Measurements from ENCODE around the gene LSM4. TPM values are rescaled to one million over a fixed set of nuclear protein-coding genes. Genes with fewer than 3 reads are reported as not detected.

LSM4 gene
- total RNA-seq, 2 donors from 2014 or later, result 74.8 to 90.2 TPM

GRCh38 chr19:18301718-18302111, 21.2 kb downstream of the LSM4 start:
- DNase-seq (ENCODE audit: low spot score) (no peak), ATAC-seq (ENCODE audit: insufficient number of reproducible peaks, low FRiP score, low read depth) (no peak)
- no peaks in the 10 kb centered on the region for H3K27me3 ChIP-seq (replicated peaks; ENCODE audit: insufficient read depth)
- H3K9me3 ChIP-seq, result no peaks in the 10 kb centered on the region
- no peak overlapping the region for H3K4me3 ChIP-seq
- peak overlapping the region; percentile 92 to 99 for H3K27ac ChIP-seq
- H3K4me1 ChIP-seq (ENCODE audit: control insufficient read depth in 1 of 2, low read depth in 2 of 2), result peaks cover 37 to 61% of the 10 kb centered on the region in 2 donors
- no peaks in the 10 kb centered on the region for H3K36me3 ChIP-seq
- no peak for TF ChIP-seq CTCF (IDR thresholded peaks at IDR 0.05)

GRCh38 chr19:18300930-18301717, 21.8 kb downstream of the LSM4 start:
- Histone ChIP-seq H3K36me3 (no peaks in the 10 kb centered on the region), H3K9me3 (no peaks in the 10 kb centered on the region), H3K4me3 (peak overlapping the region; percentile 0), H3K4me1 (ENCODE audit: control insufficient read depth in 1 of 2, low read depth in 2 of 2) (peaks cover 31 to 55% of the 10 kb centered on the region in 2 donors), H3K27ac (peak overlapping the region; percentile 92 to 99), H3K27me3 (replicated peaks; ENCODE audit: insufficient read depth) (no peaks in the 10 kb centered on the region)
- no peak for TF ChIP-seq CTCF (IDR thresholded peaks at IDR 0.05)
- ATAC-seq (ENCODE audit: insufficient number of reproducible peaks, low FRiP score, low read depth) (peak; percentile 70), DNase-seq (ENCODE audit: low spot score) (peak; percentile 80)

GRCh38 chr19:18299654-18300053, 23.2 kb downstream of the LSM4 start:
- H3K4me3 ChIP-seq, result no peak overlapping the region
- DNase-seq (ENCODE audit: low spot score), result no peak
- ATAC-seq (ENCODE audit: insufficient number of reproducible peaks, low FRiP score, low read depth), result no peak
- no peaks in the 10 kb centered on the region for H3K27me3 ChIP-seq (replicated peaks; ENCODE audit: insufficient read depth)
- H3K27ac ChIP-seq, result peak overlapping the region in 1 of 2 donors; percentile 33
- peaks cover 19 to 43% of the 10 kb centered on the region in 2 donors for H3K4me1 ChIP-seq (ENCODE audit: control insufficient read depth in 1 of 2, low read depth in 2 of 2)
- no peaks in the 10 kb centered on the region for H3K36me3 ChIP-seq
- no peaks in the 10 kb centered on the region for H3K9me3 ChIP-seq
- no peak for TF ChIP-seq CTCF (IDR thresholded peaks at IDR 0.05)

GRCh38 chr19:18298601-18299000, 24.3 kb downstream of the LSM4 start:
- Histone ChIP-seq H3K27ac (peak overlapping the region; percentile 22 to 33), H3K4me3 (no peak overlapping the region), H3K36me3 (no peaks in the 10 kb centered on the region), H3K9me3 (no peaks in the 10 kb centered on the region), H3K4me1 (ENCODE audit: control insufficient read depth in 1 of 2, low read depth in 2 of 2) (peaks cover 13 to 42% of the 10 kb centered on the region in 2 donors), H3K27me3 (replicated peaks; ENCODE audit: insufficient read depth) (no peaks in the 10 kb centered on the region)
- DNase-seq (ENCODE audit: low spot score) (no peak), ATAC-seq (ENCODE audit: insufficient number of reproducible peaks, low FRiP score, low read depth) (no peak)
- TF ChIP-seq CTCF (IDR thresholded peaks at IDR 0.05), result no peak

GRCh38 chr19:18297308-18297707, 25.6 kb downstream of the LSM4 start:
- no peaks in the 10 kb centered on the region for H3K9me3 ChIP-seq
- TF ChIP-seq CTCF (IDR thresholded peaks at IDR 0.05), result no peak
- ATAC-seq (ENCODE audit: insufficient number of reproducible peaks, low FRiP score, low read depth), result no peak
- peak overlapping the region in 1 of 2 donors; percentile 25 for H3K27ac ChIP-seq
- no peak overlapping the region for H3K4me3 ChIP-seq
- no peaks in the 10 kb centered on the region for H3K36me3 ChIP-seq
- H3K27me3 ChIP-seq (replicated peaks; ENCODE audit: insufficient read depth), result no peaks in the 10 kb centered on the region
- H3K4me1 ChIP-seq (ENCODE audit: control insufficient read depth in 1 of 2, low read depth in 2 of 2), result peaks cover 11 to 40% of the 10 kb centered on the region in 2 donors
- DNase-seq (ENCODE audit: low spot score), result no peak
